Bronchial epithelial cell (primary cell): ENCODE measurements around the gene NODAL. TPM values are rescaled to one million over a fixed set of nuclear protein-coding genes. Genes with fewer than 3 reads are reported as not detected.

Experiments used
- DNase-seq: peaks from one replicate; pipeline ENCODE4 v3.0.0-alpha.2; 2010; ENCODE audit warnings: low read depth
- FAIRE-seq: peaks from 2 replicates; lab custom pipeline; 2011; peaks lifted over from hg19 to GRCh38; lab: Jason Lieb, UNC
- H3K27me3 ChIP-seq: 2 replicates; pipeline ENCODE4 v1.5.1; 2011; ENCODE audit warnings: low read length; ENCODE audit not compliant: control insufficient read depth, insufficient read depth
- H3K36me3 ChIP-seq: 2 replicates; pipeline ENCODE4 v1.5.1; 2011; ENCODE audit warnings: low read length; ENCODE audit not compliant: control insufficient read depth, insufficient read depth
- H3K4me3 ChIP-seq: 2 replicates; pipeline ENCODE4 v1.5.1; 2011; ENCODE audit warnings: mild to moderate bottlenecking, low read depth, low read length, control low read depth
- CTCF ChIP-seq: IDR thresholded peaks from 2 replicates; pipeline ENCODE4 v1.5.1; 2011; ENCODE audit warnings: mild to moderate bottlenecking, moderate library complexity, low read length, control low read depth, inconsistent platforms; ENCODE audit not compliant: insufficient read depth, severe bottlenecking
- total RNA-seq: library from RNA; depleted of rRNA; stranded (reverse); fragments of >200 nt; gene quantifications from 2 replicates; pipeline ENCODE4 v1.2.1, GENCODE V29; 2014

The NODAL gene
- total RNA-seq, 1 donor from 2014 or later, result under 0.01 TPM

- TF ChIP-seq CTCF, result no peak
- FAIRE-seq (no peak), DNase-seq (no peak)
- H3K36me3 ChIP-seq, result no peaks in the 10 kb centered on the region
- no peak overlapping the region for H3K4me3 ChIP-seq
- H3K27me3 ChIP-seq, result no peaks in the 10 kb centered on the region
Measured at GRCh38 chr10:70432561-70433263, 8.8 kb downstream of the NODAL start.

- H3K36me3 ChIP-seq, result no peaks in the 10 kb centered on the region
- no peak for TF ChIP-seq CTCF
- H3K4me3 ChIP-seq, result no peak overlapping the region
- H3K27me3 ChIP-seq, result no peaks in the 10 kb centered on the region
- no peak for FAIRE-seq
- DNase-seq, result no peak
Measured at GRCh38 chr10:70432101-70432500, 9.4 kb downstream of the NODAL start.

- DNase-seq (peak; percentile 44), FAIRE-seq (no peak)
- Histone ChIP-seq H3K4me3 (no peak overlapping the region), H3K27me3 (no peaks in the 10 kb centered on the region), H3K36me3 (peaks cover 3% of the 10 kb centered on the region)
- no peak for TF ChIP-seq CTCF
Measured at GRCh38 chr10:70430493-70431445, 10.7 kb downstream of the NODAL start.

GRCh38 chr10:70426823-70427222, 14.7 kb downstream of the NODAL start:
- no peak for TF ChIP-seq CTCF
- Histone ChIP-seq H3K27me3 (no peaks in the 10 kb centered on the region), H3K4me3 (no peak overlapping the region), H3K36me3 (peaks cover 13% of the 10 kb centered on the region)
- FAIRE-seq (no peak), DNase-seq (no peak)

- Histone ChIP-seq H3K36me3 (peaks cover 18% of the 10 kb centered on the region), H3K4me3 (no peak overlapping the region), H3K27me3 (no peaks in the 10 kb centered on the region)
- FAIRE-seq (no peak), DNase-seq (no peak)
- no peak for TF ChIP-seq CTCF
Measured at GRCh38 chr10:70425096-70425495, 16.4 kb downstream of the NODAL start.
